Measurements from ENCODE around the gene TPSG1.

The TPSG1 gene

DNA sequence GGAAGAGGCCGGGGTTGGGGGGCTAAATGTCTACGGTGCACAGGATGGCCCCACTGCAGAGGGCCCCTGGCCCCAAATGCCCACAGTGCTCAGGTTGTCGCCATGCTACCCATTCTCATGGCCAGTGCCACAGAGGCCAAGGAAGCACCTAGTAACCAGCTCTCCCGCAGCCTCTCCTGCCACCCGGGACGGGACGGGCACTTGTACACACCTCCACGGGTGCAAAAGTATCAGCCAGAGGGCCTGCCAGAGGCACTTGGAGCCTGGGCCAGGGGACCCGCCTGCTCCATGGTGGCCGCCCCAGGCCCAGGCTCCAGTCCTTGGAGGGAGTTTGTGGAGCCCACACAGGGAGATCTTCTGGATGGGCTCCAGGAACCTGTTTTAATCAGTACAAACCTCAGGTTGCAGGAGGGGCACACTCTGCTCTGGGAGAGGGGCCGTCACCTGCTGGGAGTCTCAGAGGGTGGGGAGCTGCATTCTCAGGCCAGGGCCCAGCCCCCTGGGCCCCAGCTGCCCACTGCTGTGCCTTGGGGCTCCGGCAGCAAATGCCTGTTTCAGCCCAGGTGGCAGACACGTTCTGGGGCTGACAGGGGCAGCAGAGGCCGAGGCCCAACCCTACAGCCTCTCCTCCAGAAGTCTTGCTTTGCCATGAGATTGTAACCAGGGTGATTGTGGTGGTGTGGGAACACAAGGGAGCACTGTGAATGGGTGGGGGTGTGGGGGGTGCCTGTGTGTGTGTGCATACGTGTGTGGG, 38.7 kb upstream of the TPSG1 start:
- Histone ChIP-seq H3K27ac (ENCODE audit: low read depth, low read length, poor library complexity, severe bottlenecking) (no peak overlapping the region), H3K79me2 (ENCODE audit: insufficient read depth, low read length) (no peaks in the 10 kb centered on the region), H3F3A (ENCODE audit: insufficient read depth, low read length) (no peaks in the 10 kb centered on the region), H3K9me2 (ENCODE audit: low read depth, low read length) (no peaks in the 10 kb centered on the region), H3K4me3 (ENCODE audit: low read depth, low read length, poor library complexity, severe bottlenecking) (no peak overlapping the region), H3K4me1 (ENCODE audit: insufficient read depth, low read length, severe bottlenecking) (no peaks in the 10 kb centered on the region), H3K9me3 (ENCODE audit: low read length) (no peaks in the 10 kb centered on the region), H3K9ac (ENCODE audit: low read length) (no peak overlapping the region), H3K36me3 (ENCODE audit: insufficient read depth, low read length) (no peaks in the 10 kb centered on the region), H4K20me1 (ENCODE audit: insufficient read depth, low read length) (no peaks in the 10 kb centered on the region), H3K27me3 (ENCODE audit: insufficient read depth, low read length) (no peaks in the 10 kb centered on the region), H2AFZ (ENCODE audit: low read length) (no peak overlapping the region), H3K4me2 (ENCODE audit: low read length) (no peak overlapping the region)
- no peak for TF ChIP-seq EZH2 (IDR thresholded peaks at IDR 0.05; ENCODE audit: borderline replicate concordance, low read length)
- TF ChIP-seq, protein P1, sequence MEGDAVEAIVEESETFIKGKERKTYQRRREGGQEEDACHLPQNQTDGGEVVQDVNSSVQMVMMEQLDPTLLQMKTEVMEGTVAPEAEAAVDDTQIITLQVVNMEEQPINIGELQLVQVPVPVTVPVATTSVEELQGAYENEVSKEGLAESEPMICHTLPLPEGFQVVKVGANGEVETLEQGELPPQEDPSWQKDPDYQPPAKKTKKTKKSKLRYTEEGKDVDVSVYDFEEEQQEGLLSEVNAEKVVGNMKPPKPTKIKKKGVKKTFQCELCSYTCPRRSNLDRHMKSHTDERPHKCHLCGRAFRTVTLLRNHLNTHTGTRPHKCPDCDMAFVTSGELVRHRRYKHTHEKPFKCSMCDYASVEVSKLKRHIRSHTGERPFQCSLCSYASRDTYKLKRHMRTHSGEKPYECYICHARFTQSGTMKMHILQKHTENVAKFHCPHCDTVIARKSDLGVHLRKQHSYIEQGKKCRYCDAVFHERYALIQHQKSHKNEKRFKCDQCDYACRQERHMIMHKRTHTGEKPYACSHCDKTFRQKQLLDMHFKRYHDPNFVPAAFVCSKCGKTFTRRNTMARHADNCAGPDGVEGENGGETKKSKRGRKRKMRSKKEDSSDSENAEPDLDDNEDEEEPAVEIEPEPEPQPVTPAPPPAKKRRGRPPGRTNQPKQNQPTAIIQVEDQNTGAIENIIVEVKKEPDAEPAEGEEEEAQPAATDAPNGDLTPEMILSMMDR (IDR thresholded peaks at IDR 0.05; ENCODE audit: low read length): no peak

- H3K4me1 ChIP-seq (ENCODE audit: insufficient read depth, low read length, severe bottlenecking): no peaks in the 10 kb centered on the region
- H3F3A ChIP-seq (ENCODE audit: insufficient read depth, low read length): no peaks in the 10 kb centered on the region
- no peak for TF ChIP-seq EZH2 (IDR thresholded peaks at IDR 0.05; ENCODE audit: borderline replicate concordance, low read length)
- TF ChIP-seq, protein P1 (IDR thresholded peaks at IDR 0.05; ENCODE audit: low read length): no peak
- H3K9ac ChIP-seq (ENCODE audit: low read length): no peak overlapping the region
- no peaks in the 10 kb centered on the region for H3K9me3 ChIP-seq (ENCODE audit: low read length)
- H3K79me2 ChIP-seq (ENCODE audit: insufficient read depth, low read length): no peaks in the 10 kb centered on the region
- no peaks in the 10 kb centered on the region for H3K27me3 ChIP-seq (ENCODE audit: insufficient read depth, low read length)
- H3K9me2 ChIP-seq (ENCODE audit: low read depth, low read length): no peaks in the 10 kb centered on the region
- no peak overlapping the region for H3K4me2 ChIP-seq (ENCODE audit: low read length)
- H2AFZ ChIP-seq (ENCODE audit: low read length): no peak overlapping the region
- no peak overlapping the region for H3K4me3 ChIP-seq (ENCODE audit: low read depth, low read length, poor library complexity, severe bottlenecking)
- H3K36me3 ChIP-seq (ENCODE audit: insufficient read depth, low read length): no peaks in the 10 kb centered on the region
- H3K27ac ChIP-seq (ENCODE audit: low read depth, low read length, poor library complexity, severe bottlenecking): no peak overlapping the region
- H4K20me1 ChIP-seq (ENCODE audit: insufficient read depth, low read length): no peaks in the 10 kb centered on the region
Measured at GRCh38 chr16:1262846-1263221, 37.8 kb upstream of the TPSG1 start.

DNA sequence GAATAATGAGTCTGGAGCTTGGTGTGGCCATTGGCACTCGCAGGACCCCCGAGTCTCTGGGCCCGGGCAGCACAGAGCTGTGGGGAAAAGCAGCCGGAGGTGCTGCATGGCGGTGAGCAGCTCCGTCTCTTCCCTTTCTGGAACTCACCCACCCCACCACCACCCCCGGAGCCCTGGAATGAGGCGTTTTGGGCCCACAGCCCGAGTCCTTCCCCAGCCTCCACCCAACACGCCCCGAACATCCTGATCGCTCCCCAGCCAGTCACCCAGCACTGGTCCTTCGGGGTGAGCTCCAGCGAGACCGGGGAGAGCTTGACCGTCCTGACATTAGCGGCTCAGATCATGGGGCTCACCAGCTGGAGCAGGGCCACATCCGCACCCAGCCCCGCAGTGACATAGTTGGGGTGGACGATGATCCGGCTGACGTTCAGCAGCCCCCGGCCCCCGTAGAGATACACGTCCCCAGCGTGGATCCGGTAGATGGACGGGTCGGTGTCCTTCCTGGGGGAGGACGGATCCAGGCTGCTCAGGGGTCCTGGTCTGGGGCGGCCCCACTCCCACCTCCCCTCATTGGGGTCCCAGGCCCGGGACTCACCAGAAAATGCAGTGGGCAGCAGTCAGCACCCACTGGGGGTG, 37.3 kb upstream of the TPSG1 start:
- H3F3A ChIP-seq (ENCODE audit: insufficient read depth, low read length): no peaks in the 10 kb centered on the region
- H3K9me2 ChIP-seq (ENCODE audit: low read depth, low read length): no peaks in the 10 kb centered on the region
- TF ChIP-seq, protein P1 (IDR thresholded peaks at IDR 0.05; ENCODE audit: low read length): no peak
- H4K20me1 ChIP-seq (ENCODE audit: insufficient read depth, low read length): no peaks in the 10 kb centered on the region
- no peak overlapping the region for H3K9ac ChIP-seq (ENCODE audit: low read length)
- H3K9me3 ChIP-seq (ENCODE audit: low read length): no peaks in the 10 kb centered on the region
- no peak overlapping the region for H3K4me3 ChIP-seq (ENCODE audit: low read depth, low read length, poor library complexity, severe bottlenecking)
- H3K36me3 ChIP-seq (ENCODE audit: insufficient read depth, low read length): no peaks in the 10 kb centered on the region
- no peaks in the 10 kb centered on the region; the same call in 1 of the 2 replicates for H3K27me3 ChIP-seq (ENCODE audit: insufficient read depth, low read length)
- H2AFZ ChIP-seq (ENCODE audit: low read length): no peak overlapping the region
- no peak overlapping the region for H3K27ac ChIP-seq (ENCODE audit: low read depth, low read length, poor library complexity, severe bottlenecking)
- H3K4me2 ChIP-seq (ENCODE audit: low read length): no peak overlapping the region
- no peaks in the 10 kb centered on the region for H3K4me1 ChIP-seq (ENCODE audit: insufficient read depth, low read length, severe bottlenecking)
- H3K79me2 ChIP-seq (ENCODE audit: insufficient read depth, low read length): no peaks in the 10 kb centered on the region
